NOMO-1 (cell line): ENCODE data around the gene LSS.
"Not testable (repeated sequence)": the region's sequence is repeated elsewhere in the genome, so short reads cannot be mapped to it uniquely, and the experiment has no call there.

Experiments
- DNase-seq, 2 experiments: peaks; one replicate each; lab custom pipeline; 2025; ENCODE audit not compliant: unreplicated experiment in 2 of 2; lab: John Stamatoyannopoulos, UW

LSS gene

DNA sequence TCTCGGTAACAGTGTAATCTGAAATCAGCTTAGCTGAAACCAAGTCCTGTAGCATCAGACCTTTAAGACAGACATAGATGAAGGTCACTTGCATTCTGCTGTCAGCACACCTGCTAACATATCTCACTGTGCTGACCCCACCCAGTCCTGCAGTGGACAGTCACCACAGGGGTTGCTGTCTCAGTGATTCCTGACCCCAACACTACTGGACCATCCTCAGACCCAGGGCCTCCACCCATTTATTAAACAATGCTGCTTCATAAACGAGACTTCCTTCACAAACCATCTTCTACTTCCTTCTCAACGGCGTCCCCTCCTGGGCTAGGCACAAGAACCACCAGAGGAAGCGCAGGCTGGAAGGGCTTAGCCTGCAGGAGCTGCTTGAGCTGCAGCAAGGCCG, 17.8 kb upstream of the LSS start:
- DNase-seq = no peak

DNA sequence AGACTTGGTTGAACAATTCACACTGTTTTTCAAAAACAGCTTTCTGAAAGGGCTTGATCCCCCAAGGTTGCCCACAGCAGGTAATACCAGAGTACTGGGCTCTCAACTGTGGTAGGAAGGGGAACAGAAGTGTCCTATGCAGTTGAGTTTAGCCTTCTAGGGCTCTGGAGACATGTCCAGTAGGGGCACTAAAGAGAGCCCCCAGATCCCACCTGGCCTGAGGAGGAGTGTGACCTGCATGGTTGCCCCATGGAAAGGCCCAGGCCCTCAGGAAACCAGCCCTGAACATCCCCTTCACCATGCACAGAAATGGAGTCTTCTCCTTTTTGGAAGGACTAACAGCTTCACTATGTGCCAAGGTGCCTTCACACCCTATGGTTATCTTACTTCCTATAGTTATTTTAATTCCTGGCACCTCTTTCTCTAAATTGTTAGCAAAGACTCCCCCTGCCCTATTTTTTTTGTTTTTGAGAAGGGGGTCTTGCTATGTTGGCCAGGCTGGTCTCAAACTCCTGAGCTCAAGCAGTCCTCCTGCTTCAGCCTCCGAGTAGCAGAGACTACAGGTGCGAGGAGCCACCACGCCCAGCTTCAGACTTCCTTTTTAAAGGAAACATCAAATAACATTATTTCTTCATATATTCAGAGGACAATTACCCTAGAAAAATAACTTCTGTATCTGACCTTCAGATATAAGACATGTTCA, 16.8 kb upstream of the LSS start:
- no peak for DNase-seq

DNA sequence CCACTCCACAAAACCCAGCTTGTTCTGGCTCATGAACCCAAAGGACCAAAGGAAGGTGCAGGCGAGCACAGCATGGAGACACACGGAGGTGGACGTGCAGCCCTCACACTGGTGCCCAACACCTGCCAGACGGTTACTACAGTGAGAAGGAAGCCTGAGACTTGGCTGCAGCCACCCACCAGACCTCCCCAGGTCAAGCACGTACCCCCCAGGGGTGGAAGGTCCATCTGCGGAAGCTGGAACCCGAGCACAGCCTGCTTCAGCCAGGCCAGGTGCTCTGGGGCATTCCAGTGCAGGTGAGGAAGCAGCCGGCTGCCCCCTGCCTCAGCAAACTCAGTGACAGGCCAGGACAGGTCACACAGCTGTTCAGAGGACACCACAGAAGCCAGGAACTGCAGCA, 16.0 kb upstream of the LSS start:
- DNase-seq = no peak

DNA sequence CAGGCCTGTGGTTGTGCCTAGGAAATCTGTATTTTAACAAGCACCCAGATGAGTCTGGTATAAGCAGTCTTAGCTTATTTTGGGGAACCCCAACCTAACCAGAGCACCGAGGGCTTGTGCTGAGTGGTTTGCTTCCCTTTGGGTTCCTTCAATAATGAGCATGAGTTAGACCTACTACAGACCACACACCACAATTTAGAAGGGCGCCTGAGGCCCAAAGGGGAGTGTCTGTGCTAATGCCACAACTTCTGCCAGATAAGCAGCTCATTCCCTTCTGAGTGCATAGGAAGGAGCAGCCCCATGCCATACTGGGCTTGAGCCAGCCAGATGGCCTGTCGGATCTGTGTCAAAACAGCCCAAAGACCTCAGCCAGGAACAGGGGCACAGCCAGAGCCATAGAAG, 15.4 kb upstream of the LSS start:
- DNase-seq = no peak

DNA sequence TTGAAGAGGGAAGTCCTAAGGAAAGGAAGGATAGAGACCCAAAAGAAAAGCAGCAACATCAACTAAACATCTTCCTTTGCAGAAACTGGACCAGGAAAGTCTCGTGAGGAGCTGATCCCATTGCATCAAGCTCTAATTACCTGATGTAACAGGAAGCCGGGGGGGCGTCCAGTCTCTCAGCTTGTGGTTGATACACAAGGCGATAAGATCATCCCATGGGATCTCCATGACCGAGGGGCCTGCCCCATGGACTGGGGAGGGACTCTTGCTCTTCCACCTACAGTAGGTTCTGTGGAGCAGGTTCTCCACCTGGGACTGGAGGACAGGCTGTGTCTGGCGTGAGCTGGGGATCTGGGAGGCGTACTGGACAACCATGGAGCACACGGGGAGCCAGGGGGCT, 14.8 kb upstream of the LSS start:
- DNase-seq = no peak

DNA sequence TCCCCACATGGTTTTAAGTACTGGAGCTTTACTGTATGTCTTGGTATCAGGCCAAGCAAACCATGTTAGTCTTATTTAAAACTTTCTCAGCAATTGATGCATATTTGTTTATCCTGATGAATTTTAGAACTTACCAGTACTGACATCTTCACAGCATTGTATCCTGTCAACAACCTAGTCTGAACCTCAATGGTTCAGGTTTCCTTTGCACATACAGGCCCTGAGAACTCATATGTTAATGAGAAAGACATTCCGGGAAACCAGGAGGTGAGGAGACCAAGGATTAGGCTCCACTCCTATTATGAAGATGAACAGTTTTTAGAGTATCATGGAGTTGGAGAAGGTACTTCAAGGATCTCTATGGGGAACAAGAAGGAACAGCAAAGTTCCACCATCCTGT, 13.0 kb upstream of the LSS start:
- not testable (repeated sequence) for DNase-seq

DNA sequence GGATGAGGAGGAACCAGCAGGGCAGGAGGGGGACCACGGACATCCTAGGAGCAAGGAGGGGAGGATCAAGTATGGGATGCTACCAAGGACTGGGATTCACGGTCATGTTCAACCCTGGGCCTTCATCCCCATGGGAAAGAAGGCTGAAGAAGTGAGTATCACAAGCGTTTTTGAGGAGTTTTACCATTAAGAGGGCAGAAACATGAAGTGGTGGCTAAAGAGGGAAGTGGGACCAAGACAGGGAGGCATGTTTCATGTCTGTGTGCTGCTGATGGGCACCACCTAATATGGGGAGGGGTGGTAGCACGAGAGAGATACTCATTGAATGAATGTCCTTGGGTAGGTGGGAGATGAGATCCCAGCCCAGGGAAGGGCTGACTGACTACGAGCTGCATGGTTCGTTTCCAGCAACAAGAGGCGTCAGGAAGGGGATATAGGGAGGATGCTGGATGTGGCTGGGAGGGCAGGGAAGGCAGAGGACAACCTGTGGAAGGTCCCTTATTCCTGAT, 11.3 kb upstream of the LSS start:
- no peak for DNase-seq

DNA sequence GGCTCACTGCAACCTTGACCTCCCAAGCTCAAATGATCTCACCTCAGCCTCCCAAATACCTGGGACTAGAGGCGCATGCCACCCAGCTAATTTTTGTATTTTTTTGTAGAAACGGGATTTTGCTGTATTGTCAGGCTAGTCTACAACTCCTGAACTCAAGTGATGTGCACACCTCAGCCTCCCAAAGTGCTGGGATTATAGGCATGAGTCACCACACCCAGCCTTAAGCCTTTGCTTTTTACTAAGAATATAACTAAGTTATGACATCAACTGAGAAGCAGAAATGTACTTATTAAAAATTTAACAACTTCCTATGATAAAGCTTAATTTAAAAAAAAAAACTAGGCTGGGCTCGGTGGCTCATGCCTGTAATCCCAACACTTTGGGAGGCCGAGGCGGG, 8.9 kb upstream of the LSS start:
- no peak for DNase-seq

DNA sequence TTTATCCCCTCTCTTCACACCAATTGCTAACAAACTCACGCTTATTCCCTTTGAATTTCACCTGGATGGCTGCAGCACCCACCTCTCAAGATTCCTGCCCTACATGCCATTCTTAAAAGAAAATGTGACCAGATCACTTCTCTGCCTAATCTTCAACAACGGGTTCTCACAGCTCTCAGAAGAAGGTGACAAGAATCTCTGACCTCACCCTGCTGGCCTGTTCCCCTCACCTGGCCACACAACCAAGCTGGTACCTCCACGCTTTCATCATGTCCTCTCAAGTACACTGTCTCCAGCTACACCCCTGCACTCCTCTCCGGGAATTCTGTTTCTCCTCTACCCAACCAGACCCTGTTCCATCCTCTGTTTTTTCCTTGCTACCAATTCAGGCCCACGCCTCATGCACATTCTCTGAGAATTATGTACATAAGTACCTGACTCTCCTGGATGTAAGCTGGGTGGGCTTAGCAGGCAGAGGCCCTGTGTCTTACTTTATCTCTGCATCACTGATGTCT, 5.9 kb upstream of the LSS start:
- no peak for DNase-seq

DNA sequence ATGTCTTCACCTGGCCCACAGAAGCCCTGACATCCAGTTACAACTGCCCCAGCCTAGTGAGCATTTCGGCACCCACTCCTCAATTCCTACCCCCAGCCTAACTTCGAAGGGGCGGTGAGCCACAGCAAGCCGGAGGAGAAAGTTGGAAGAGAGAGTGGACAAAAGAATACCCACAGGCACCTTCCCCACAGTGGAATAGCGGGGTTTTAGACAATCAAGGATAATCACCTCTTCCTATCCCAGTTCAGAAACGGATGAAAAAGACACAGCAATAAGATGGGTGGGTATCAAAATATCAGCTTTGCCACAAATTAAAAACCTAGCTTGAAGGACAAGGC, 1.3 kb upstream of the LSS start:
- DNase-seq = no peak

DNA sequence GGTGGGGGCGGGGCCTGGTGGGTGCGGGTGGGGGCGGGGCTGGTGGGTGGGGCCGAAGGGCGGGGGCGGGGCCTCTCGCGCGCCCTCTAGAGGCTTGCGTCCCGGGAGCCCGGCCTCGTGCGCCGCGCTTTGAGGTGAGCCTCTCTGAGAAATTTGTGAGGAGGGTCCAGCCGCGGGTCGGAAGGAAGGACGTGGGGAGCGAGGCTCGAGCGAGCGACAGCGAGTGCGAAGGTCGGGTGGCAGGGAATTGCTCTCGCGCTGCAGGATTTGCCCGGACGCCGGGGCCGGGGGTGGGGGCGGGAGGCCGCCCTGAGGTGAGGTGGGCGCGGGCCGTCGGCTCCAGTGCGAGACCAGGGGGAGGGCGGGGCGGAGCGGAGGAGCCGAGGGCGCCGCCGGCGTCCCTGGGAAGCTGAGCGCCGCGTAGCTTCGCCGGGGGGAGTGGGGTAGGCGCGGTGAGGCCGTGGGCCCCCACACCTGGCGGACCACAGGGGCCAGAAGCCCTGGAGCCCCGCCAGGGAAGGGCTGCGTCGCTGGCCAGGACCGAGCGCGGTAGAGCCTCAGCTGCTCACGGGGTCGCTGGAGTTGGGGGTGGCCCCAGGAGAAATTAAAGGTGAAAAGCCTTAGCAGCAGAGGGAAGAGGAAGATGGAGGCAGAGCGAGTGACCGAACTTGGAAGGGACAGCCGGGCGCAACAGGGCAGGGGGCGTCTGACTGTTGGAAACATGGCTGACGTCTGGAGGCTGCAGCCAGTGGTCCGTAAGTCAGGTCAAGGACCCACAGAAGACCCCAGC, 754 bp upstream of the LSS start:
- DNase-seq = peak; percentile 57 to 70

DNA sequence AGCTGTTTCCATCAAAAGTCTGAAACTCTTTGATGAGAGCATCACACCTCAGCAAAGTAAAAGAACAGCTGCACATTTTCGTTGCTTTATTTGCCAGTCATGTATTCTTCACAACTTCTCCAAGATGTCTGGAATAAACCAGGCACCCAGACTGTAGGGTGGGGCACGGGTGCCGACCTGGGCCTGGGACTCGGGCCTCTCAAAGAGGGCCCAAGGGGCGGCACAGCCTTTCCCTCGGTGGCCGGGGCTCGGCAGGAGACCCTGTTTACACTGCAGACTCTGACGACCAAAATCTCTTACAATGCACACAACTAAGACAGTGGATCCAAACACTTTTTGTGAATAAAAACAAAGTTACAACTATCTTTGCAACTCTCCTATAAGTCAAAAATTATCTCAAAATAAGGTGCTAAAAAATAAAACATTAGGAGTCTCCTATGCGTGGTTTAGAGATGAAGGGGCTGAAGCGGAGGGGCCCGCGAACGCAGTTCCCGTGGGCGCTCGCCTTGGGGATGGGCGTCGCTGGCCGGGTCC, 696 bp downstream of the LSS start:
- no peak for DNase-seq

DNA sequence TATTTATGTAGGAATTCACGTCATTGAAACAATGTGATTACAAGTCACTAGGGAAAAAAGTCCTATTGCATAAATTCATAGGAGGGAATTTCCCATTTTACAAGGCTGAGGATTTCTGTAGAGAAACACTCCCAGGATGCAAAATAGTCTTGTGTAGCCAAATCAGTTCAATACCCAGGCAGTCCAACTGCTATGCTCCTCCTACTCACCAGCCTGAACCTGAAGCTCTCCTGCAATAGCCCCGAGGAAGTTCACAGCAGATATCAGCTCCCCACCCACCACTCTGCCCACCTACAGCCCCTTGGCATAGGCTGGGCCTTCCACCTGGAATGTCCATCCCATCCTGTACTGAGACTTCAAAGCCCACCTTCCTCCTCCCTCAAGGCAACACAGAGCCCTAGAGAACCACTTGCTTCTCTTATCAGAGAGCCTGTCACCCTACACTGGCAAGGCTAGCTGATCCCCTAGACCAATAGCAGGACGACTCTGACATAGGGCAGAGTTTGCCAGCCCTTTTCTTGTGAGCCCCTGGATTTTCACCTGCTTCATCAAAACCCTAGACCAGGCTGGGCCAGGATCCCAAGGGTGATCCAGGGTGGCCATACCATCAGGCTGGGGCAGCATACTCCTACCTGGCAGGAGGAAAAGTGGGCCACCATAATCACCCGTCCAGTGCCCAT, 1.5 kb downstream of the LSS start:
- DNase-seq = no peak

DNA sequence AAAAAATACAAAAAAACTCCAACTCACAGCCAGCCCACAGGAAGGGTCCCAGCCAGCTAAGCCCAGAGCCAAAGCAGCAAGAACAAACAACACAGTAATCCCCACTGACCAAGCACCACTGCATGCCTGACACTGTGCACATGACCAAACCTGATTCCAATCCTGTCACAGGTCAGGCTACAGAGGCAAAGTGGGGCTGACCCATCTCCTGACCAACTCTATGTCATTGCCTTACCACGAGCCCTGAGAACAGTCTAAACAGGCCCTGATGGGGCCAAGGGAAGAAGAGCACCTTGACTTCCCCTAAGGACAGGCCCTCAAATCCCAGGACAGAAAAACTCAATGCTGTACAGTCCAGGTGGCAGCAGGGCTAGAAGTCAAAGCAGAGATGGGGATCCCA, 2.4 kb downstream of the LSS start:
- DNase-seq = no peak

DNA sequence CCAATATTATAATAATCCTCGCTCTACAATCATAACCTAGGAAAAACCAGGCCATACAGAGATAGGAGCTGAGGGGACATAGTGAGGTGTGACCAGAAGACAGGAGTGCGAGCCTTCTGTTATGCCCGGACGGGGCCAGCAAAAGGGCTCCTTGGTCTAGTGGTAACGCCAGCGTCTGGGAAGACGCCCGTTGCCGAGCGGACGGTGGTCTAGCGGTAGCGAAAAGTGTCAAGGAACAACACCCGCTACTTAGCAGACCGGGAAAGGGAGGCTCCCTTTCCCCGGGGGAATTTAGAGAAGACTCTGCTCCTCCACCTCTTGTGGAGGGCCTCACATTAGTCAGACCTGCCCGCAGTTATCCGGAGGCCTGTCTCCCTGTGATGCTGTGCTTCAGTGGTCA, 4.9 kb downstream of the LSS start:
- DNase-seq = not testable (repeated sequence)

DNA sequence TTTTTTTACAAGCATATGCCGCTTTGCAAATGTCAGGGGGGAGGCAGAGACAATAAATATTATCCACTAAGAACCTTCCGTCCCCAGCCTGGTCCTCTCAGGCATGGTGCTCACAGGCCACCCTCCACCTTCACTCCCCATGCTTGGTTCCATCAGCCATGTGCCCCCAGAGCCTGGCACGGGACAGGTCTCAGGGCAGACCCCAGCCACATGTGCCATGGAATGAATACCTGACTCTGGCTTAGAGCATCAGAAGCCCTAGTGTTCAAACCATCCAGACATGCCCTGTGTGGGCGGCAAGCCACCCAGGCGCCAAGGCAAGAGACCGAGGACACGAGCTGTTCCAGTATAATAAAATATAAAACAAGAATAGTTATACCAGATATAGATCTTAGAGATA, 5.4 kb downstream of the LSS start:
- no peak for DNase-seq

DNA sequence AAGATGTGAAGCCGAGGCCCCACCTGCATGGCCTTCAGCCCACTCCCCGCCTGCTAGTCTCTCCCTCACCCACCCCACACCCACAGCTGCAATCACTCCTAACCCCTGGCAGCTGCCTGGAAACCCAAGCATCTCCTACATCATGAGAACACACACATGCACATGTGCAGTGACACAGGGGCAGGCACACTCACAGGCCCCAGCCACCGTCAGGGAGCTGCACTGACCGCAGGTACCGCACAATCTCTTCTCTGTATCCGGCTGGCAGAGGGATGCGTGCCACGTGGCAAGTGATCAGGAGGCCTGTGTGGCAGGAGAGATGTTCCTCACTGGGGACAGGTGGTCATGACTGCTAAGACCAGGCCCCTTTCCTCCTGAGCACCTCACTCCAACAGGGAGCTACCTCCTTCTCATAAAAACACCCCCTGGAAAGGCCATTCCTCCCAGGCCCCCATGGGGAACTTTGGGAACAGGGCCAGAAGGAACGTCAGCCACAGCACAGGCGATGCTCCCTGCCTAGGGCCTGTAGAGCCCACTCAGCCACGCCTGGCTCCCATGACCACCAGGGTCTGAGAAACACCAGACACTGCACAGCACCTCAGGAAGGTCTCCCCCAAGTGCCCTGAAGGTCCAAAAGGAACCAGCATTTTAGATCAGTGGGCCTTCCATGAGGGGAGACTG, 6.0 kb downstream of the LSS start:
- DNase-seq = no peak

DNA sequence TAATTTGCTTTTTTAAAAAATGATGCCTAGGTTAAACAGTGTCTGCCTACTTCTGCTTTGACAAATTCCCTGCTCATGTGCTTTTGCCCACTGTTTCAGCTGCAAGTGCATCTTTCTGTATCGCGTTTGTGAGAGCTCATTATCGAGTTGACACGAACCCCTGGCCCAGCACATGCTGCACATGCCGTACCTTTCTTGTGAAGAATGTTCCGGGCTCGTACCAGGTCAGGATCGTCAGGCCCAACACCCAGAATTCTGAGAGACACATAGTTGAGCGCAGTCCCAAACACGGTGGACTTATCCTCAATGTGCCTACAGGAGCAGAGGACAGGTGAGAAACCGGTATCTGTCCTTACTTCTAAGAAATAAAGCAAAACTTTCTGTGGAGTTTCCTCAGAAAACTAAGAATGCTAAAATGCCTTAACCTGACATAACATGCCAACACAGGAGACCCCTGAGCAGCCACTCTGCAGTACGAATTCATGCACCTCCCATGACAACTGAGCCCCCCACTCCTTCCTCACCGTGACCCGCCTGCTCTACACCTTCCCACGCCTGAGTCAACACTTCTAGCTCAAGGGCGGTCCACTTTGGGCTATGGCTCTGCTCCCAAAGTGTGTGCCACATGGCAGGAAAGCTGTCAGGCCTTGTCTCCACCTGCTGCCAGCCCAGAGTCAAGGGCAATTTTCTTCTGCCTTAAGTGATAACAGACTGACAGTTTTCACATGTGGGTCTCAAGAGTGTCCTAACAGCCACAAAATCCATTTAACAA, 6.7 kb downstream of the LSS start:
- DNase-seq = no peak

DNA sequence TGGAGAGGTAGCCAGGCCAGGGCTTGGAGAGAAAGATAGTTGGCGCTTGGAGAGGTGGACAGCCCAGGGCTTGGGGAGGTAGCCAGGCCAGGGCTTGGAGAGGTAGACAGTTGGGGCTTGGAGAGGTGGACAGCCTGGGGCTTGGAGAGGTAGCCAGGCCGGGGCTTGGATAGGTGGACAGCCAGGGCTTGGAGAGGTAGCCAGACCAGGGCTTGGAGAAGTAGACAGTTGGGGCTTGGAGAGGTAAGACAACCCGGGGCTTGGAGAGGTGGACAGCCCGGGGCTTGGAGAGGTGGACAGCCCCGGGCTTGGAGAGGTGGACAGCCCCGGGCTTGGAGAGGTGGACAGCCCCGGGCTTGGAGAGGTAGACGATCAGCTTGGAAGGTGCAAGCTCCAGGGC, 7.7 kb downstream of the LSS start:
- DNase-seq = no peak

DNA sequence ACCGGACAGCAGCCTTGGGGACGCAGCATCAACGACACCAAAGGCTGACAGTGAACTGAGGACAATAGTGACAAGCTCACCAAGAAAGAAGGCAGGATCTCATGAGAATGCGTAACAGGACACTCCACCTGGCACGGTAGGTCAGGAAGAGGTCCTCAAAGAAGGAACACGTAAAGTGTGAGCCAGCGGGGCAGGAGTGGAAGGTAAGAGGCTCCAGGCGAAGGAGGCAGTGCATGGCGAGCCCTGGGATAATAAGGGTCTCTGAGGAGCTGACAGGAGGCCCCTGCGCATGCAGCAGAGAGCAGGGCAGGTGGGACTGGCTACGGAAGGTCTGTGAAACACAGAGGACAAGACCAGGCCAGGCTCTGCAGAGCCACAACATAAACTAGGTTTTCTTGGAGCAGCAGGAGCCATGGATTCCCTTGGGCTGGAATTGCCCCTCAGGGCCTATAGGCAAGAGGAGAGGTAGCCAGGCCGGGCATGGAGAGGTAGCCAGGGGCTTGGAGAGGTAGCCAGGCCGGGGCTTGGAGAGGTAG, 8.2 kb downstream of the LSS start:
- DNase-seq = no peak
